ENCODE data around the gene PPP1R14C.

Gene PPP1R14C

GRCh38 chr6:150169181-150169580 is 26.3 kb downstream of the PPP1R14C start:
- H3K36me3 ChIP-seq (ENCODE audit: control insufficient read depth, insufficient read depth, low read length) = no peaks in the 10 kb centered on the region
- TF ChIP-seq CTCF (IDR thresholded peaks at IDR 0.05) = no peak
- no peak overlapping the region for H3K4me3 ChIP-seq (ENCODE audit: low read depth, low read length)
- H3K4me1 ChIP-seq = no peaks in the 10 kb centered on the region
- no peak overlapping the region for H2AFZ ChIP-seq
- H3K27me3 ChIP-seq (ENCODE audit: control insufficient read depth, insufficient read depth, low read length) = no peaks in the 10 kb centered on the region
- no peak overlapping the region for H3K9ac ChIP-seq
- H3K79me2 ChIP-seq = no peaks in the 10 kb centered on the region
- no peak overlapping the region for H3K27ac ChIP-seq
- no peaks in the 10 kb centered on the region for H3K9me3 ChIP-seq (ENCODE audit: control insufficient read depth, low read length)
- no peak overlapping the region for H3K4me2 ChIP-seq (ENCODE audit: low read length)

GRCh38 chr6:150169609-150170008 is 26.8 kb downstream of the PPP1R14C start:
- no peaks in the 10 kb centered on the region for H3K4me1 ChIP-seq
- H3K27me3 ChIP-seq (ENCODE audit: control insufficient read depth, insufficient read depth, low read length) = no peaks in the 10 kb centered on the region
- no peak overlapping the region for H3K27ac ChIP-seq
- no peak overlapping the region for H3K4me2 ChIP-seq (ENCODE audit: low read length)
- no peaks in the 10 kb centered on the region for H3K9me3 ChIP-seq (ENCODE audit: control insufficient read depth, low read length)
- H2AFZ ChIP-seq = no peak overlapping the region
- H3K79me2 ChIP-seq = no peaks in the 10 kb centered on the region
- no peak overlapping the region for H3K9ac ChIP-seq
- TF ChIP-seq CTCF (IDR thresholded peaks at IDR 0.05) = no peak
- H3K4me3 ChIP-seq (ENCODE audit: low read depth, low read length) = no peak overlapping the region
- no peaks in the 10 kb centered on the region for H3K36me3 ChIP-seq (ENCODE audit: control insufficient read depth, insufficient read depth, low read length)

GRCh38 chr6:150172929-150173328 is 30.1 kb downstream of the PPP1R14C start:
- no peak for TF ChIP-seq CTCF (IDR thresholded peaks at IDR 0.05)
- no peak overlapping the region for H3K27ac ChIP-seq

GRCh38 chr6:150175586-150176151 is 32.8 kb downstream of the PPP1R14C start:
- Histone ChIP-seq H3K9me3 (ENCODE audit: control insufficient read depth, low read length) (no peaks in the 10 kb centered on the region), H3K9ac (no peak overlapping the region), H3K4me1 (no peaks in the 10 kb centered on the region), H3K4me2 (ENCODE audit: low read length) (no peak overlapping the region), H3K36me3 (ENCODE audit: control insufficient read depth, insufficient read depth, low read length) (no peaks in the 10 kb centered on the region), H3K4me3 (ENCODE audit: low read depth, low read length) (no peak overlapping the region), H2AFZ (no peak overlapping the region), H3K79me2 (no peaks in the 10 kb centered on the region), H3K27me3 (ENCODE audit: control insufficient read depth, insufficient read depth, low read length) (no peaks in the 10 kb centered on the region), H3K27ac (no peak overlapping the region)
- no peak for TF ChIP-seq CTCF (IDR thresholded peaks at IDR 0.05)

More at GRCh38 chr6:150172929-150173328, 30.1 kb downstream of the PPP1R14C start:
- H3K9ac ChIP-seq = no peak overlapping the region
- H3K9me3 ChIP-seq (ENCODE audit: control insufficient read depth, low read length) = no peaks in the 10 kb centered on the region
- H3K4me2 ChIP-seq (ENCODE audit: low read length) = no peak overlapping the region
- H3K36me3 ChIP-seq (ENCODE audit: control insufficient read depth, insufficient read depth, low read length) = no peaks in the 10 kb centered on the region
- no peaks in the 10 kb centered on the region for H3K79me2 ChIP-seq
- H3K27me3 ChIP-seq (ENCODE audit: control insufficient read depth, insufficient read depth, low read length) = no peaks in the 10 kb centered on the region
- no peaks in the 10 kb centered on the region for H3K4me1 ChIP-seq
- no peak overlapping the region for H3K4me3 ChIP-seq (ENCODE audit: low read depth, low read length)
- H2AFZ ChIP-seq = no peak overlapping the region

- no peak for TF ChIP-seq CTCF (IDR thresholded peaks at IDR 0.05)
- H3K9ac ChIP-seq = no peak overlapping the region
- no peak overlapping the region for H3K4me3 ChIP-seq (ENCODE audit: low read depth, low read length)
- H3K9me3 ChIP-seq (ENCODE audit: control insufficient read depth, low read length) = no peaks in the 10 kb centered on the region
- no peaks in the 10 kb centered on the region for H3K4me1 ChIP-seq
- no peaks in the 10 kb centered on the region for H3K79me2 ChIP-seq
- no peak overlapping the region for H3K27ac ChIP-seq
- H3K36me3 ChIP-seq (ENCODE audit: control insufficient read depth, insufficient read depth, low read length) = no peaks in the 10 kb centered on the region
- H3K4me2 ChIP-seq (ENCODE audit: low read length) = no peak overlapping the region
- H3K27me3 ChIP-seq (ENCODE audit: control insufficient read depth, insufficient read depth, low read length) = no peaks in the 10 kb centered on the region
- H2AFZ ChIP-seq = no peak overlapping the region
Measured at GRCh38 chr6:150176152-150176551, 33.3 kb downstream of the PPP1R14C start.

All from parathyroid adenoma (tissue), 2 donors.